HTR-8/SVneo (cell line): ENCODE data around the gene FAM20C.
"Not testable (repeated sequence)": the region's sequence is repeated elsewhere in the genome, so short reads cannot be mapped to it uniquely, and the experiment has no call there.

Experiments used
- DNase-seq: peaks from one replicate; pipeline ENCODE4 v3.0.0; 2011; ENCODE audit warnings: low spot score, mixed read lengths; ENCODE audit not compliant: insufficient read length
- FAIRE-seq: peaks from 2 replicates; lab custom pipeline; 2011; peaks lifted over from hg19 to GRCh38; lab: Jason Lieb, UNC

FAM20C gene

GRCh38 chr7:170551-171363 lies 21.6 kb upstream of the FAM20C start:
- FAIRE-seq (peak; percentile 16), DNase-seq (no peak)

- DNase-seq (no peak), FAIRE-seq (no peak)
Measured at GRCh38 chr7:171364-171904, 20.9 kb upstream of the FAM20C start.

- DNase-seq (no peak), FAIRE-seq (no peak)
Measured at GRCh38 chr7:171912-172515, 20.4 kb upstream of the FAM20C start.

GRCh38 chr7:173209-173918 lies 19.0 kb upstream of the FAM20C start:
- DNase-seq, result no peak
- no peak for FAIRE-seq

GRCh38 chr7:174716-175115 lies 17.7 kb upstream of the FAM20C start:
- DNase-seq (no peak), FAIRE-seq (no peak)

- FAIRE-seq (peak; percentile 98), DNase-seq (no peak)
Measured at GRCh38 chr7:175955-176354, 16.4 kb upstream of the FAM20C start.

GRCh38 chr7:176381-176780 lies 16.0 kb upstream of the FAM20C start:
- FAIRE-seq, result no peak
- no peak for DNase-seq

GRCh38 chr7:176786-177459 lies 15.4 kb upstream of the FAM20C start:
- DNase-seq (no peak), FAIRE-seq (no peak)

GRCh38 chr7:178444-178843 lies 13.9 kb upstream of the FAM20C start:
- no peak for FAIRE-seq

GRCh38 chr7:179209-179681 lies 13.1 kb upstream of the FAM20C start:
- FAIRE-seq (peak; percentile 40), DNase-seq (no peak)

More at GRCh38 chr7:178444-178843, 13.9 kb upstream of the FAM20C start:
- no peak for DNase-seq

- DNase-seq (no peak), FAIRE-seq (no peak)
Measured at GRCh38 chr7:179948-180694, 12.2 kb upstream of the FAM20C start.

- no peak for FAIRE-seq
- no peak for DNase-seq
Measured at GRCh38 chr7:181738-182137, 10.6 kb upstream of the FAM20C start.

- FAIRE-seq, result peak; percentile 40
- not testable (repeated sequence) for DNase-seq
Measured at GRCh38 chr7:182502-182901, 9.9 kb upstream of the FAM20C start.

GRCh38 chr7:183496-184292 lies 8.7 kb upstream of the FAM20C start:
- DNase-seq (no peak), FAIRE-seq (no peak)

- FAIRE-seq, result no peak
- DNase-seq, result no peak
Measured at GRCh38 chr7:184294-185264, 7.8 kb upstream of the FAM20C start.

- FAIRE-seq, result no peak
- DNase-seq, result no peak
Measured at GRCh38 chr7:186516-187113, 5.8 kb upstream of the FAM20C start.

GRCh38 chr7:187227-187927 lies 5.0 kb upstream of the FAM20C start:
- DNase-seq (no peak), FAIRE-seq (no peak)
